ENCODE data around the gene DISP3. TPM values are rescaled to one million over a fixed set of nuclear protein-coding genes. Genes with fewer than 3 reads are reported as not detected.

DISP3 gene
- total and polyA plus RNA-seq, 2 experiments from 2014 or later = not detected

GRCh38 chr1:11479375-11479979, 522 bp downstream of the DISP3 start:
- in situ Hi-C loops (cut with MboI) = no loop called here
- Histone ChIP-seq H3K79me2 (ENCODE audit: insufficient read depth) (no peaks in the 10 kb centered on the region), H3F3A (ENCODE audit: insufficient read depth) (no peaks in the 10 kb centered on the region), H4K20me1 (ENCODE audit: insufficient read depth) (no peaks in the 10 kb centered on the region), H3K9ac (no peak overlapping the region), H3K4me3 (peak overlapping the region; percentile 66), H3K27me3 (replicated peaks; ENCODE audit: insufficient read depth) (peaks cover 16% of the 10 kb centered on the region), H3K4me1 (ENCODE audit: insufficient read depth) (no peaks in the 10 kb centered on the region), H3K4me2 (ENCODE audit: unreplicated experiment) (peak overlapping the region; percentile 49), H3K36me3 (ENCODE audit: low read depth) (no peaks in the 10 kb centered on the region), H3K9me3 (ENCODE audit: low read depth) (no peaks in the 10 kb centered on the region), H3K27ac (no peak overlapping the region), H3K9me2 (ENCODE audit: insufficient read depth) (no peaks in the 10 kb centered on the region), H2AFZ (peak overlapping the region; percentile 70)
- WGBS, 2 experiments (ENCODE audit: low coverage in 1 of 2, low lambda C conversion rate in 2 of 2, missing lambda C conversion rate in 2 of 2) = 2 to 5% methylated on average over 25 to 45 of the region's 52 CpGs
- no peak for TF ChIP-seq EZH2phosphoT487 (IDR thresholded peaks at IDR 0.05; ENCODE audit: insufficient read depth, low read depth)
- no peak for TF ChIP-seq EZH2 (IDR thresholded peaks at IDR 0.05; ENCODE audit: insufficient read depth, poor library complexity, severe bottlenecking)
- DNase-seq = no peak

- in situ Hi-C loops (cut with MboI) = no loop called here
- Histone ChIP-seq H3K27me3 (replicated peaks; ENCODE audit: insufficient read depth) (peaks cover 16% of the 10 kb centered on the region), H4K20me1 (ENCODE audit: insufficient read depth) (no peaks in the 10 kb centered on the region), H3K4me1 (ENCODE audit: insufficient read depth) (no peaks in the 10 kb centered on the region), H3F3A (ENCODE audit: insufficient read depth) (no peaks in the 10 kb centered on the region), H2AFZ (no peak overlapping the region), H3K79me2 (ENCODE audit: insufficient read depth) (no peaks in the 10 kb centered on the region), H3K27ac (no peak overlapping the region), H3K4me2 (ENCODE audit: unreplicated experiment) (no peak overlapping the region), H3K4me3 (no peak overlapping the region), H3K9ac (no peak overlapping the region), H3K9me3 (ENCODE audit: low read depth) (no peaks in the 10 kb centered on the region), H3K9me2 (ENCODE audit: insufficient read depth) (no peaks in the 10 kb centered on the region), H3K36me3 (ENCODE audit: low read depth) (no peaks in the 10 kb centered on the region)
- no peak for DNase-seq
- WGBS, 2 experiments (ENCODE audit: low coverage in 1 of 2, low lambda C conversion rate in 2 of 2, missing lambda C conversion rate in 2 of 2) = 41 to 43% methylated on average over 4 of the region's 4 CpGs
- TF ChIP-seq EZH2phosphoT487 (IDR thresholded peaks at IDR 0.05; ENCODE audit: insufficient read depth, low read depth) (no peak), EZH2 (IDR thresholded peaks at IDR 0.05; ENCODE audit: insufficient read depth, poor library complexity, severe bottlenecking) (no peak)
Observed at GRCh38 chr1:11481019-11481418, 2.1 kb downstream of the DISP3 start.

- TF ChIP-seq EZH2 (IDR thresholded peaks at IDR 0.05; ENCODE audit: insufficient read depth, poor library complexity, severe bottlenecking) = no peak
- TF ChIP-seq EZH2phosphoT487 (IDR thresholded peaks at IDR 0.05; ENCODE audit: insufficient read depth, low read depth) = no peak
- Histone ChIP-seq H3F3A (ENCODE audit: insufficient read depth) (no peaks in the 10 kb centered on the region), H3K4me3 (no peak overlapping the region), H3K9me2 (ENCODE audit: insufficient read depth) (no peaks in the 10 kb centered on the region), H3K4me2 (ENCODE audit: unreplicated experiment) (no peak overlapping the region), H3K4me1 (ENCODE audit: insufficient read depth) (no peaks in the 10 kb centered on the region), H3K79me2 (ENCODE audit: insufficient read depth) (no peaks in the 10 kb centered on the region), H2AFZ (no peak overlapping the region), H4K20me1 (ENCODE audit: insufficient read depth) (no peaks in the 10 kb centered on the region), H3K9ac (no peak overlapping the region), H3K36me3 (ENCODE audit: low read depth) (no peaks in the 10 kb centered on the region), H3K27me3 (replicated peaks; ENCODE audit: insufficient read depth) (peaks cover 16% of the 10 kb centered on the region), H3K27ac (no peak overlapping the region), H3K9me3 (ENCODE audit: low read depth) (no peaks in the 10 kb centered on the region)
- in situ Hi-C loops (cut with MboI) = no loop called here
- no peak for DNase-seq
Observed at GRCh38 chr1:11482198-11482597, 3.2 kb downstream of the DISP3 start.

DNA sequence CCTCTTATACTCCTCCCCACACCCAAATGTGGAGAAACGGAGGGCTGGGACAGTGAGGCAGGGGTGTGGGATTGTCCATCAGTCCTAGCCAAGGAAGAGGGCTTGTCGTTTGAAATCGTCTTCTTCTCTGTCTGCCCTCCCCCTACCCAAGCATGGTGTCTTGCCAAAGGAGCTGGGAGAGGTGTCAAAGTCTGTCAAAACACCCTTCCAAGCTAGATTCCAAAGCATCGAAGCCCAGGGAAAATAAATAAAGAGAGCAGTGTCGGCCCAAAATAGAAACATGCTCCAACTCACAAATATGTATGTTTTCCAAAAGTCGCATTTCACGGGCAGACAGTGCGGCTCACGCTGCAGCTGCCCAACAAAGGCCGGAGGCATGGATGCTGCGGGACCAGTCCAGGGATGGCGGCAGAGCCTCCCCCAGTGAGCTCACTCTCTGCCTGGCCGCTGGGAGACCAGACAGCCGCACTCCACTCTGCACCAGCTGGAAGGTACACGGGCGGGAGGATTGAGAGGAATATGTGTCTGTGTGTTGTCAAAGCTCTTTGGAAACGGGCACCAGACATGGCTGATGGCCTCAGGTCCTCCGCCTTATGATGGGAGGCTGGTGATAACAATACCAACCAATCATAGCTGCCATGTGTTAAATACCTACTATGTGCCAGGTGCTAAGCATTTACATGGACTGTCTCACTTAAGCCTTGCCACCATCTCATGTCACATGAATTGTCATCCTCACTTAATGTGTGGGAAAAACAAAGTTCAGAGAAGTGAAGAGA, 3.9 kb downstream of the DISP3 start:
- Histone ChIP-seq H3K36me3 (ENCODE audit: low read depth) (no peaks in the 10 kb centered on the region), H3K9ac (no peak overlapping the region), H3K4me3 (no peak overlapping the region), H3K27me3 (replicated peaks; ENCODE audit: insufficient read depth) (peaks cover 16% of the 10 kb centered on the region), H3K9me2 (ENCODE audit: insufficient read depth) (no peaks in the 10 kb centered on the region), H3K27ac (no peak overlapping the region), H2AFZ (no peak overlapping the region), H3K4me2 (ENCODE audit: unreplicated experiment) (no peak overlapping the region), H3K4me1 (ENCODE audit: insufficient read depth) (no peaks in the 10 kb centered on the region), H4K20me1 (ENCODE audit: insufficient read depth) (no peaks in the 10 kb centered on the region), H3K79me2 (ENCODE audit: insufficient read depth) (no peaks in the 10 kb centered on the region), H3K9me3 (ENCODE audit: low read depth) (no peaks in the 10 kb centered on the region), H3F3A (ENCODE audit: insufficient read depth) (no peaks in the 10 kb centered on the region)
- 43 to 44% methylated on average over 18 of the region's 18 CpGs for WGBS, 2 experiments (ENCODE audit: low coverage in 1 of 2, low lambda C conversion rate in 2 of 2, missing lambda C conversion rate in 2 of 2)
- DNase-seq = no peak
- in situ Hi-C loops (cut with MboI) = no loop called here
- TF ChIP-seq EZH2phosphoT487 (IDR thresholded peaks at IDR 0.05; ENCODE audit: insufficient read depth, low read depth) (no peak), EZH2 (IDR thresholded peaks at IDR 0.05; ENCODE audit: insufficient read depth, poor library complexity, severe bottlenecking) (no peak)

All from GM23248 (cell line).